GM12873 (cell line): ENCODE results near the gene GLB1L.

ENCODE experiments used
- CTCF ChIP-seq: IDR thresholded peaks from 2 replicates; pipeline ENCODE4 v1.5.1; 2012; ENCODE audit warnings: low read depth, mild to moderate bottlenecking, moderate library complexity, low read length, control low read depth; ENCODE audit not compliant: insufficient read depth; ENCODE audit errors: missing control alignments

Gene GLB1L

GRCh38 chr2:219205165-219205538 lies 40.1 kb downstream of the GLB1L start:
- TF ChIP-seq CTCF: no peak

- TF ChIP-seq CTCF: no peak
Observed at GRCh38 chr2:219204425-219205164, 40.6 kb downstream of the GLB1L start.

GRCh38 chr2:219199470-219200211 lies 45.6 kb downstream of the GLB1L start:
- TF ChIP-seq CTCF: no peak

- TF ChIP-seq CTCF: no peak
Observed at GRCh38 chr2:219198974-219199373, 46.3 kb downstream of the GLB1L start.

- TF ChIP-seq CTCF: no peak
Observed at GRCh38 chr2:219197388-219197787, 47.9 kb downstream of the GLB1L start.

GRCh38 chr2:219186754-219187456 lies 58.3 kb downstream of the GLB1L start:
- TF ChIP-seq CTCF: no peak
